Hematopoietic multipotent progenitor cell treated with erythropoietin and hydrocortisone succinate and interleukin-3 and kit ligand, for 6 days (in vitro differentiated cells): Measurements from ENCODE around the gene DCDC2B.

ENCODE experiments used
- DNase-seq: peaks from one replicate; pipeline ENCODE4 v3.0.0-alpha.2; 2015

Gene DCDC2B

DNA sequence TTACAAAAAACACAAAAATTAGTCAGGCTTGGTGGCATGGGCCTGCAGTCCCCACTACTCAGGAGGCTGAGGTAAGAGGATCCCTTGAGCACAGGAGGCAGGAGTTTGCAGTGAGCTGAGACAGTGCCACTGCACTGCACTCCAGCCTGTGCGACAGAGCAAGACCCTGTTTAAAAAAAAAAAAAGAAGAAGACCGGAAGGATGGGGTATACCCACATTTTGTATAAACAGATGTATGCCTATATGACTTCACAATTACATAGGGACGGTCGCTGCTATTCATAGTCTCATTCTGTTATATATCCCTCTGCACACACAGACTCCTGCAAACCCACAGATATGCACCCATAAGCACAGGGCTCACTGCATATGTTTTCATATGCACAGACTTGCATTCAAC lies 54.9 kb downstream of the DCDC2B start:
- DNase-seq: no peak
